ENCODE measurements around the gene LCP1. TPM values are rescaled to one million over a fixed set of nuclear protein-coding genes. Genes with fewer than 3 reads are reported as not detected.

Gene LCP1
- total and polyA plus RNA-seq, 2 donors from 2014 or later, result 5.6 to 73.5 TPM

DNA sequence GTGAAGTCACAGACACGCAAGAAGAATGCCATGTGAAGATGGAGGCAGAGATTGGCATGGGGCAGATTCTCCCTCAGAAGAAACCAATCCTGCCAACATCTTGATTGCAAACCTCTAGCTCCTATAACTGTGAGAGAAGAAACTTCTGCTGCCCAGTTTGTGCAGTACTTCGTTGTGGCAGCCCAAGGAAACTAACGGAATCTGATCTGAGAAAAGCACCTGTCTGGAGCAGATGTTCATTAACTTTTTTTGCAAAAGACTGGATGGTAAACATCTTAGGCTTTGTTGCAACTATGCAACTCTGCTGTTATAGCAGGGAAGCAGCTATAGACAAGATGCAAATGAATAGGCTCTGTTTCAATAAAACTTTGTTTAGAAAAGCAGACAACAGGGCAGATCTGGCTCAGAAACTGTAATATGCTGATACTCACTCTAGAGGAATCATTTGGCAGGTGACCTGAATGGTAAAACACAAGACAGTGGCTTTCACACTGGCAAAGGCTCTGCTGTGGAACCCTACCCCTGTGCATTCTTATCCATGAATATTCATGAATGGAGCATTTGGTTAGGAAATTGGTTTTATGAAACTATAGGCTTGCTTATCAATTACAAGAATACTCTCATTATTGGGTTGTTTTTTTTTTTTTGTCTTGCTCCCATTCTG lies 51.9 kb downstream of the LCP1 start:
- intact Hi-C loops (cut with DNase I), result no loop called here

DNA sequence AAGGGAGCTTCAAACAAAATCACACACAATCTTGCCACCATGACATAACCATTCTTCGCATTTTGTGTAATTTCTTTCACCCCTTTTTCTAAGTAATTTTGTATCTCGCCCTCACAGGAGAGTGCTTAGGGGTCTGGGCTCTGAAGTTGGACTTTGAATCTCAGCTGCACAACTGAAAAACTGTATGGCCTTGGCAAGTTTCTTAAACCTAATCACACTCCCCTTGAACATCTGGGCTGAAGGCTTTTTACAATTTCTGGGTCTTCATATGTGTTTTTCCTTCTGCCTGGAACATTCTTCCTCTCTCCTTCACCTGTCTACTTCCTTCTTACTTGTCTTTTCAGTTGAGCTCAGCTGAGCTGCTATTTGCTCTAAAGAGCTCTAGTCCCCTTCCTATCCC lies 52.9 kb downstream of the LCP1 start:
- intact Hi-C loops (cut with DNase I), result no loop called here

More for the DNA sequence above, 51.9 kb downstream of the LCP1 start:
- H3K36me3 ChIP-seq (ENCODE audit: control insufficient read depth in 2 of 3, insufficient read depth in 3 of 3, low read length in 3 of 3), result no peaks in the 10 kb centered on the region
- H3K27ac ChIP-seq (ENCODE audit: low read depth in 2 of 2, low read length in 2 of 2), result no peak overlapping the region
- TF ChIP-seq, protein P1, sequence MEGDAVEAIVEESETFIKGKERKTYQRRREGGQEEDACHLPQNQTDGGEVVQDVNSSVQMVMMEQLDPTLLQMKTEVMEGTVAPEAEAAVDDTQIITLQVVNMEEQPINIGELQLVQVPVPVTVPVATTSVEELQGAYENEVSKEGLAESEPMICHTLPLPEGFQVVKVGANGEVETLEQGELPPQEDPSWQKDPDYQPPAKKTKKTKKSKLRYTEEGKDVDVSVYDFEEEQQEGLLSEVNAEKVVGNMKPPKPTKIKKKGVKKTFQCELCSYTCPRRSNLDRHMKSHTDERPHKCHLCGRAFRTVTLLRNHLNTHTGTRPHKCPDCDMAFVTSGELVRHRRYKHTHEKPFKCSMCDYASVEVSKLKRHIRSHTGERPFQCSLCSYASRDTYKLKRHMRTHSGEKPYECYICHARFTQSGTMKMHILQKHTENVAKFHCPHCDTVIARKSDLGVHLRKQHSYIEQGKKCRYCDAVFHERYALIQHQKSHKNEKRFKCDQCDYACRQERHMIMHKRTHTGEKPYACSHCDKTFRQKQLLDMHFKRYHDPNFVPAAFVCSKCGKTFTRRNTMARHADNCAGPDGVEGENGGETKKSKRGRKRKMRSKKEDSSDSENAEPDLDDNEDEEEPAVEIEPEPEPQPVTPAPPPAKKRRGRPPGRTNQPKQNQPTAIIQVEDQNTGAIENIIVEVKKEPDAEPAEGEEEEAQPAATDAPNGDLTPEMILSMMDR (IDR thresholded peaks at IDR 0.05; ENCODE audit: borderline replicate concordance, extremely low read depth, insufficient read depth), result no peak
- H3K4me1 ChIP-seq (ENCODE audit: control insufficient read depth in 2 of 3, insufficient read depth in 2 of 3, low read depth in 1 of 3, low read length in 3 of 3), result peaks cover 0 to 3% (median 0%) of the 10 kb centered on the region in 3 donors
- FAIRE-seq (no peak), DNase-seq (no peak)
- H3K9me3 ChIP-seq (ENCODE audit: control insufficient read depth in 2 of 3, insufficient read depth in 1 of 3, low read length in 3 of 3), result no peaks in the 10 kb centered on the region
- no peak overlapping the region for H3K9ac ChIP-seq (ENCODE audit: low read length in 3 of 3)
- no peaks in the 10 kb centered on the region for H3K27me3 ChIP-seq (ENCODE audit: control insufficient read depth, insufficient read depth, low read length)
- H3K4me3 ChIP-seq (ENCODE audit: low read length in 3 of 3), result no peak overlapping the region

DNA sequence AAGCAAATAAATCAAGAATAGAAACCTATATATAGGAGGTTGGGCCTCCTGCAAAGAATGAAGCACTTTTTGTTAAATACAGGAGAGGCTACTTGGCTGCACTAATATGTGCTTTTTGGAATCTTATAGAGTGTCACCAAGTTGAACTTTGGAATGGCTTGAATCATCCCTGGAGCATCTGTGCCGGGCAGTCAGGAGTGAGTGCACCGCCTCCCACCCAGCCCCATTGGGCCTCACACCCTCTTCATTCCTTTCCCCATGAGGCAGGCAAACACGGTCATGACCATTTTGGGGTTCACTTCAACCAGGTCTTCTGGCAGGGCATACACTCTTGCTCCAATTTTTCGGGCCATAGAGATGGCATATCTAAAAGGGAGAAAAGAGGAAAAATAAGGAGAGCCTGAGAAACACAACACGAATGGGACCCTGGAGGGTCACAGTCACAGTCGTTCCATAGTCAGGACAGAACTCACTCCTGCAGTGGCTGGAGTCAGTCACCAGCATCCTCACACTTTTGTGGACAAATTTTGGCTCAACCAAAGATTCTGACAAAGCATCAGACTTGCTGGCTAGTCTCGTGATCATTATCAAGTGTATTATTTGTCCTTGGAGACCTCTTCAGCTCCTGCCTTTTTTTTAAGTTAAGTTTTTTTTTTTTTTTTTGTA lies 54.5 kb downstream of the LCP1 start:
- no peak for FAIRE-seq

More for the DNA sequence above, 52.9 kb downstream of the LCP1 start:
- H3K27me3 ChIP-seq (ENCODE audit: control insufficient read depth, insufficient read depth, low read length), result no peaks in the 10 kb centered on the region
- no peaks in the 10 kb centered on the region for H3K36me3 ChIP-seq (ENCODE audit: control insufficient read depth in 2 of 3, insufficient read depth in 3 of 3, low read length in 3 of 3)
- H3K27ac ChIP-seq (ENCODE audit: low read depth in 2 of 2, low read length in 2 of 2), result no peak overlapping the region
- H3K4me1 ChIP-seq (ENCODE audit: control insufficient read depth in 2 of 3, insufficient read depth in 2 of 3, low read depth in 1 of 3, low read length in 3 of 3), result peaks cover 0 to 3% (median 0%) of the 10 kb centered on the region in 3 donors
- TF ChIP-seq, protein P1 (IDR thresholded peaks at IDR 0.05; ENCODE audit: borderline replicate concordance, extremely low read depth, insufficient read depth), result no peak
- no peak for FAIRE-seq
- H3K9ac ChIP-seq (ENCODE audit: low read length in 3 of 3), result no peak overlapping the region
- DNase-seq, result no peak
- no peaks in the 10 kb centered on the region for H3K9me3 ChIP-seq (ENCODE audit: control insufficient read depth in 2 of 3, insufficient read depth in 1 of 3, low read length in 3 of 3)
- no peak overlapping the region for H3K4me3 ChIP-seq (ENCODE audit: low read length in 3 of 3)

More for the DNA sequence above, 54.5 kb downstream of the LCP1 start:
- Histone ChIP-seq H3K9ac (ENCODE audit: low read length in 3 of 3) (no peak overlapping the region), H3K9me3 (ENCODE audit: control insufficient read depth in 2 of 3, insufficient read depth in 1 of 3, low read length in 3 of 3) (no peaks in the 10 kb centered on the region), H3K27ac (ENCODE audit: low read depth in 2 of 2, low read length in 2 of 2) (no peak overlapping the region), H3K4me1 (ENCODE audit: control insufficient read depth in 2 of 3, insufficient read depth in 2 of 3, low read depth in 1 of 3, low read length in 3 of 3) (peaks cover 0 to 3% (median 0%) of the 10 kb centered on the region in 3 donors), H3K36me3 (ENCODE audit: control insufficient read depth in 2 of 3, insufficient read depth in 3 of 3, low read length in 3 of 3) (no peaks in the 10 kb centered on the region), H3K27me3 (ENCODE audit: control insufficient read depth, insufficient read depth, low read length) (no peaks in the 10 kb centered on the region), H3K4me3 (ENCODE audit: low read length in 3 of 3) (no peak overlapping the region)
- intact Hi-C loops (cut with DNase I), result no loop called here
- TF ChIP-seq, protein P1 (IDR thresholded peaks at IDR 0.05; ENCODE audit: borderline replicate concordance, extremely low read depth, insufficient read depth), result no peak
- no peak for DNase-seq
